ENCODE data around the gene SNX5. TPM values are rescaled to one million over a fixed set of nuclear protein-coding genes. Genes with fewer than 3 reads are reported as not detected.

Gene SNX5
- total and polyA plus RNA-seq, 10 of the 15 experiments (the other 5 are each of a cell fraction or from before 2014, with no cell fraction given), result 92.9 to 316 (median 245) TPM

DNA sequence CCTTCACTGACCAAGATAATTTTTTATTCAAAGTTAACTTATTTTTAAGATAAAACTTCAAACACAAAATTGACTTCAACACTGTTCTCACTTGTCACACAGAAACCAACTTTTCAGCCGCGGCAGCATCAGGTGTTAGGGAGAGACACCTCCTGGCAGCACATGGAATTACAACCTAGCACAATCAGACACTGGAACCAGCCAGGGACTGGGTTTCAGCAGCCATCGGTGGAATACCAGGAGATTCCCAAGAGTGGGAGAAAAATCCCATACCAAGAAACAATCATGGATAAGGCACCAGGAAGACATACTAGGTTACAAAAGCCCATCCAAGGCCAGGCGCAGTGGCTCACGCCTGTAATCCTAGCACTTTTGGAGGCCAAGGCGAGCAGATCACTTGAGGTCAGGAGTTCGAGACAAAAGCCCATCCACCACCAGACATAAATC lies 70.0 kb downstream of the SNX5 start (continued):
- TF ChIP-seq RELB (IDR thresholded peaks at IDR 0.05; ENCODE audit: low read depth) (0 out of 2 replicates have a peak, but pooled peaks have one; percentile 15), SKIL (IDR thresholded peaks at IDR 0.05; ENCODE audit: low read depth, poor library complexity, severe bottlenecking) (peak; percentile 30), CTCF (IDR thresholded peaks at IDR 0.05 in 2 of 3, conservative IDR thresholded peaks at IDR 0.05 in 1 of 3; ENCODE audit: control insufficient read depth in 2 of 3, extremely low read depth in 1 of 3, insufficient read depth in 1 of 3, low read depth in 3 of 3, low read length in 3 of 3) (peak; percentile 89 to 94 (median 91)), PKNOX1 (IDR thresholded peaks at IDR 0.05) (no peak), GATAD2B (conservative IDR thresholded peaks at IDR 0.05; ENCODE audit: low read depth) (no peak), IKZF1 (conservative IDR thresholded peaks at IDR 0.05) (peak; percentile 40), BMI1 (IDR thresholded peaks at IDR 0.05; ENCODE audit: borderline replicate concordance) (no peak), CBX5 (IDR thresholded peaks at IDR 0.05; ENCODE audit: low read depth) (peak; percentile 47; the same call in 1 of the 2 replicates), RAD21 (IDR thresholded peaks at IDR 0.05; ENCODE audit: insufficient read depth, low read depth, low read length) (peak; percentile 100), FOXK2 (IDR thresholded peaks at IDR 0.05) (no peak), ZNF622 (IDR thresholded peaks at IDR 0.05) (no peak), RUNX3 (IDR thresholded peaks at IDR 0.05; ENCODE audit: low read length) (peak; percentile 42; the same call in 1 of the 2 replicates), HDAC6 (IDR thresholded peaks at IDR 0.05; ENCODE audit: unreplicated experiment) (no peak), CBFB (IDR thresholded peaks at IDR 0.05; ENCODE audit: low read depth) (no peak), SMC3 (IDR thresholded peaks at IDR 0.05; ENCODE audit: borderline replicate concordance, low read length) (peak; percentile 98), POLR2AphosphoS2 (IDR thresholded peaks at IDR 0.05; ENCODE audit: low read depth, low read length) (no peak), RCOR1 (conservative IDR thresholded peaks at IDR 0.05; ENCODE audit: low read depth, low read length) (no peak), EED (IDR thresholded peaks at IDR 0.05; ENCODE audit: low read depth) (0 out of 2 replicates have a peak, but pooled peaks have one; percentile 24), ZBED1 (IDR thresholded peaks at IDR 0.05; ENCODE audit: borderline replicate concordance) (no peak), FOXM1 (IDR thresholded peaks at IDR 0.05; ENCODE audit: low read depth, low read length) (0 out of 2 replicates have a peak, but pooled peaks have one; percentile 25), RBBP5 (conservative IDR thresholded peaks at IDR 0.05) (no peak), SREBF2 (IDR thresholded peaks at IDR 0.05; ENCODE audit: low read length) (no peak), STAT3 (IDR thresholded peaks at IDR 0.05; ENCODE audit: low read depth, low read length) (no peak), ELK1 (IDR thresholded peaks at IDR 0.05; ENCODE audit: low read depth, low read length) (no peak)
